Renal cortical epithelial cell (primary cell): ENCODE measurements around the gene CD302. TPM values are rescaled to one million over a fixed set of nuclear protein-coding genes. Genes with fewer than 3 reads are reported as not detected.
"Not testable (repeated sequence)": the region's sequence is repeated elsewhere in the genome, so short reads cannot be mapped to it uniquely, and the experiment has no call there.

Experiments
- DNase-seq: peaks from one replicate; pipeline ENCODE4 v3.0.0-alpha.2; 2011; ENCODE audit warnings: low read depth
- total RNA-seq: library from RNA; depleted of rRNA; stranded (reverse); fragments of >200 nt; gene quantifications from 2 replicates; pipeline ENCODE4 v1.2.3, GENCODE V29; 2014

Gene CD302
- total RNA-seq, 1 donor from 2014 or later: 3.8 TPM

GRCh38 chr2:159750873-159751272 is 47.1 kb downstream of the CD302 start:
- no peak for DNase-seq

GRCh38 chr2:159748089-159748488 is 49.9 kb downstream of the CD302 start:
- DNase-seq: no peak

GRCh38 chr2:159745237-159745636 is 52.8 kb downstream of the CD302 start:
- not testable (repeated sequence) for DNase-seq

- DNase-seq: no peak
Observed at GRCh38 chr2:159744363-159744762, 53.6 kb downstream of the CD302 start.

GRCh38 chr2:159742846-159743245 is 55.2 kb downstream of the CD302 start:
- no peak for DNase-seq

- no peak for DNase-seq
Observed at GRCh38 chr2:159738509-159739390, 59.3 kb downstream of the CD302 start.

- DNase-seq: no peak
Observed at GRCh38 chr2:159737917-159738296, 60.1 kb downstream of the CD302 start.

GRCh38 chr2:159737292-159737916 is 60.6 kb downstream of the CD302 start:
- no peak for DNase-seq

GRCh38 chr2:159736048-159736447 is 62.0 kb downstream of the CD302 start:
- no peak for DNase-seq

- DNase-seq: no peak
Observed at GRCh38 chr2:159735648-159736047, 62.4 kb downstream of the CD302 start.

GRCh38 chr2:159728629-159729028 is 69.4 kb downstream of the CD302 start:
- DNase-seq: no peak

- DNase-seq: no peak
Observed at GRCh38 chr2:159725713-159726112, 72.3 kb downstream of the CD302 start.

GRCh38 chr2:159724795-159725572 is 73.0 kb downstream of the CD302 start:
- DNase-seq: not testable (repeated sequence)

GRCh38 chr2:159722580-159722979 is 75.4 kb downstream of the CD302 start:
- no peak for DNase-seq

- DNase-seq: no peak
Observed at GRCh38 chr2:159720676-159721075, 77.3 kb downstream of the CD302 start.

Other genes with a start within 250 kb of the CD302 start
- 38.0 and 115 TPM in 2 replicates for gene BAZ2B, start 181.7 kb downstream of the CD302 start, total RNA-seq
- gene MARCHF7, start 85.7 kb downstream of the CD302 start, total RNA-seq: 148 and 155 TPM in 2 replicates
- gene LY75, start 106.5 kb upstream of the CD302 start, total RNA-seq: 3.8 and 8.3 TPM in 2 replicates